Transverse colon (tissue), 3 donors: ENCODE measurements around the gene C14orf180.

ENCODE experiments used
- CTCF ChIP-seq, 5 experiments: fragments of 200-600 bp in 3 of 5; fragments of 450-650 bp in 2 of 5; sonication (generic) in 3 of 5; IDR thresholded peaks; 1 replicate in 2 of 5; 2 replicates in 3 of 5; pipeline ENCODE4 v1.5.1; 2016 to 2017; ENCODE audit warnings: antibody characterized with exemption in 5 of 5, inconsistent platforms in 3 of 5, mild to moderate bottlenecking in 2 of 5, moderate library complexity in 1 of 5
- EP300 ChIP-seq: sonication (generic); formaldehyde crosslinking; IDR thresholded peaks from one replicate; pipeline ENCODE4 v1.6.1; 2017; ENCODE audit warnings: antibody characterized with exemption, low read depth

GRCh38 chr14:104567957-104568225, 11.7 kb upstream of the C14orf180 start:
- TF ChIP-seq EP300 (no peak), CTCF (IDR thresholded peaks at IDR 0.05) (no peak)
